GM23248 (cell line): ENCODE data around the gene DGKH.

Experiments
- EZH2 ChIP-seq: fragments of 200-600 bp; sonication (generic); IDR thresholded peaks from 2 replicates; pipeline ENCODE4 v1.6.1; 2018; ENCODE audit warnings: antibody characterized with exemption, mild to moderate bottlenecking; ENCODE audit not compliant: insufficient read depth, poor library complexity, severe bottlenecking
- EZH2phosphoT487 ChIP-seq: fragments of 200-600 bp; sonication (generic); IDR thresholded peaks from 2 replicates; pipeline ENCODE4 v1.6.1; 2018; ENCODE audit warnings: antibody characterized with exemption, moderate library complexity, mild to moderate bottlenecking, low read depth; ENCODE audit not compliant: insufficient read depth

GRCh38 chr13:42272115-42272803, 223.8 kb downstream of the DGKH start, which contains the start of gene AKAP11:
- no peak for TF ChIP-seq EZH2phosphoT487
- no peak for TF ChIP-seq EZH2
